OCI-LY1 (cell line): Measurements from ENCODE around the gene DES.

Experiments
- CTCF ChIP-seq: fragments of 200-600 bp; sonication (generic), shearing (Covaris generic); IDR thresholded peaks from 2 replicates; pipeline ENCODE4 v1.5.1; 2017; ENCODE audit warnings: mild to moderate bottlenecking, antibody characterized with exemption, low read length, moderate library complexity, mixed read lengths
- EZH2 ChIP-seq: fragments of 200-600 bp; sonication (generic), shearing (Covaris generic); IDR thresholded peaks from 2 replicates; pipeline ENCODE4 v1.8.0; 2017; ENCODE audit warnings: borderline replicate concordance, mixed run types, mild to moderate bottlenecking, antibody characterized with exemption, low read length, moderate library complexity, mixed read lengths

GRCh38 chr2:219469186-219469724, 51.1 kb downstream of the DES start:
- TF ChIP-seq CTCF (no peak), EZH2 (no peak)
